Calu3 (cell line): ENCODE measurements around the gene ACTN1. TPM values are rescaled to one million over a fixed set of nuclear protein-coding genes. Genes with fewer than 3 reads are reported as not detected.

Experiments
- BruUV-seq: library from RNA; stranded (reverse); fragments of 400-500 nt; replicated peaks from 2 replicates; lab custom pipeline; 2021; lab: Mats Ljungman, UMichigan
- CTCF ChIA-PET: fragments of 300-600 bp; sonication (Branson Sonifier 250); formaldehyde crosslinking; loops from one replicate; lab custom pipeline; 2022; ENCODE audit warnings: antibody characterized with exemption; lab: Charles Lee
- DNase-seq: peaks from one replicate; pipeline ENCODE4 v3.0.0; 2022
- H3K27ac Mint-ChIP-seq: one replicate; pipeline ENCODE4 v1.8.0; 2022; ENCODE audit warnings: mixed read lengths; ENCODE audit not compliant: unreplicated experiment
- H3K27me3 Mint-ChIP-seq: one replicate; pipeline ENCODE4 v1.8.0; 2022; ENCODE audit warnings: mixed read lengths; ENCODE audit not compliant: unreplicated experiment
- H3K36me3 Mint-ChIP-seq: one replicate; pipeline ENCODE4 v1.8.0; 2022; ENCODE audit warnings: mild to moderate bottlenecking, moderate library complexity, mixed read lengths; ENCODE audit not compliant: insufficient read depth, unreplicated experiment
- H3K4me1 Mint-ChIP-seq: one replicate; pipeline ENCODE4 v1.8.0; 2022; ENCODE audit warnings: mild to moderate bottlenecking, low read depth, mixed read lengths; ENCODE audit not compliant: unreplicated experiment
- H3K4me3 Mint-ChIP-seq: one replicate; pipeline ENCODE4 v1.8.0; 2022; ENCODE audit warnings: mild to moderate bottlenecking, low read depth, moderate library complexity, mixed read lengths; ENCODE audit not compliant: unreplicated experiment
- H3K9me3 Mint-ChIP-seq: one replicate; pipeline ENCODE4 v1.8.0; 2022; ENCODE audit warnings: low read depth, mixed read lengths; ENCODE audit not compliant: unreplicated experiment
- intact Hi-C: fragments of 100-400 bp; cut with micrococcal nuclease; formaldehyde crosslinking; loops from one replicate; pipeline ENCODE4 v1.10.0; 2022; ENCODE audit not compliant: unreplicated experiment
- total RNA-seq: library from RNA; stranded (reverse); gene quantifications from 2 replicates; pipeline ENCODE4 v1.2.3, GENCODE V29; 2022
- TF ChIP-seq, protein P1 (sequence below): fragments of 200-600 bp; IDR thresholded peaks from one replicate; pipeline ENCODE4 v1.8.0; 2022; ENCODE audit warnings: antibody characterized with exemption; ENCODE audit not compliant: unreplicated experiment

ACTN1 gene
- total RNA-seq, 1 experiment from 2014 or later, result 326 TPM

GRCh38 chr14:69017706-69018105 lies 38.6 kb upstream of the ACTN1 start:
- H3K36me3 Mint-ChIP-seq, result peaks cover 6% of the 10 kb centered on the region
- no peak for DNase-seq
- CTCF ChIA-PET, result no interaction called here
- H3K27ac Mint-ChIP-seq, result no peak overlapping the region
- TF ChIP-seq, protein P1, sequence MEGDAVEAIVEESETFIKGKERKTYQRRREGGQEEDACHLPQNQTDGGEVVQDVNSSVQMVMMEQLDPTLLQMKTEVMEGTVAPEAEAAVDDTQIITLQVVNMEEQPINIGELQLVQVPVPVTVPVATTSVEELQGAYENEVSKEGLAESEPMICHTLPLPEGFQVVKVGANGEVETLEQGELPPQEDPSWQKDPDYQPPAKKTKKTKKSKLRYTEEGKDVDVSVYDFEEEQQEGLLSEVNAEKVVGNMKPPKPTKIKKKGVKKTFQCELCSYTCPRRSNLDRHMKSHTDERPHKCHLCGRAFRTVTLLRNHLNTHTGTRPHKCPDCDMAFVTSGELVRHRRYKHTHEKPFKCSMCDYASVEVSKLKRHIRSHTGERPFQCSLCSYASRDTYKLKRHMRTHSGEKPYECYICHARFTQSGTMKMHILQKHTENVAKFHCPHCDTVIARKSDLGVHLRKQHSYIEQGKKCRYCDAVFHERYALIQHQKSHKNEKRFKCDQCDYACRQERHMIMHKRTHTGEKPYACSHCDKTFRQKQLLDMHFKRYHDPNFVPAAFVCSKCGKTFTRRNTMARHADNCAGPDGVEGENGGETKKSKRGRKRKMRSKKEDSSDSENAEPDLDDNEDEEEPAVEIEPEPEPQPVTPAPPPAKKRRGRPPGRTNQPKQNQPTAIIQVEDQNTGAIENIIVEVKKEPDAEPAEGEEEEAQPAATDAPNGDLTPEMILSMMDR, result no peak
- H3K9me3 Mint-ChIP-seq, result no peaks in the 10 kb centered on the region
- no peak overlapping the region for H3K4me3 Mint-ChIP-seq
- peaks cover 17% of the 10 kb centered on the region for H3K4me1 Mint-ChIP-seq
- intact Hi-C loops, result no loop called here
- H3K27me3 Mint-ChIP-seq, result no peaks in the 10 kb centered on the region
- BruUV-seq, result no TSS peak

DNA sequence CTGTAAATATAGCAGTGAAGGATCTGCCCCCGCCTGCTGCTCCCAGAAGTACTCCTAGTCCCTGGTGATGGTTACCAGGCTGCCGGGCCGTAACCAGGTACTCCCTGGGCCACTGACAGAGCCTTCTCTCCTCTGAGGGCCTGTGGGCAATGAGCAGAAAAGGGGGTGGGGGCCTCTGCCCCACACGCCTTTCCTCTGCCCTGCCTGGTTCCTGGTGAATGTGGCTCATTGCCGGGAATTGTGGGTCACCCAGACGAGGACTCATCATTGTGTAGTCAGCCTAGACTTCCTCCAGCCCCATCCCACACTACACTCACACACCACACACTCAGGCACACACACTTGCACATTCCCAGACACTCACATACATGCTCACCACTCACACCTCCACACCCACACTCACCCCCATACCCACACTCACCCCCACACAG lies 35.7 kb upstream of the ACTN1 start:
- TF ChIP-seq, protein P1, result no peak

GRCh38 chr14:69013943-69014782 lies 35.1 kb upstream of the ACTN1 start:
- CTCF ChIA-PET, result interaction anchor here (0.9 kb wide), 1 partner anchor 34 kb away, joined by 3 read pairs; no protein-coding TSS in a partner anchor
- Mint-ChIP-seq H3K27me3 (no peaks in the 10 kb centered on the region), H3K4me3 (no peak overlapping the region), H3K27ac (no peak overlapping the region), H3K36me3 (peaks cover 6% of the 10 kb centered on the region), H3K4me1 (peaks cover 17% of the 10 kb centered on the region), H3K9me3 (no peaks in the 10 kb centered on the region)
- peak; percentile 80 for DNase-seq
- intact Hi-C loops, result no loop called here
- BruUV-seq, result no TSS peak
- TF ChIP-seq, protein P1, result no peak

More for the DNA sequence above, 35.7 kb upstream of the ACTN1 start:
- no peaks in the 10 kb centered on the region for H3K9me3 Mint-ChIP-seq
- CTCF ChIA-PET, result no interaction called here
- H3K36me3 Mint-ChIP-seq, result peaks cover 6% of the 10 kb centered on the region
- no peaks in the 10 kb centered on the region for H3K27me3 Mint-ChIP-seq
- H3K4me1 Mint-ChIP-seq, result peaks cover 17% of the 10 kb centered on the region
- intact Hi-C loops, result no loop called here
- H3K27ac Mint-ChIP-seq, result no peak overlapping the region
- BruUV-seq, result no TSS peak
- no peak overlapping the region for H3K4me3 Mint-ChIP-seq
- no peak for DNase-seq

DNA sequence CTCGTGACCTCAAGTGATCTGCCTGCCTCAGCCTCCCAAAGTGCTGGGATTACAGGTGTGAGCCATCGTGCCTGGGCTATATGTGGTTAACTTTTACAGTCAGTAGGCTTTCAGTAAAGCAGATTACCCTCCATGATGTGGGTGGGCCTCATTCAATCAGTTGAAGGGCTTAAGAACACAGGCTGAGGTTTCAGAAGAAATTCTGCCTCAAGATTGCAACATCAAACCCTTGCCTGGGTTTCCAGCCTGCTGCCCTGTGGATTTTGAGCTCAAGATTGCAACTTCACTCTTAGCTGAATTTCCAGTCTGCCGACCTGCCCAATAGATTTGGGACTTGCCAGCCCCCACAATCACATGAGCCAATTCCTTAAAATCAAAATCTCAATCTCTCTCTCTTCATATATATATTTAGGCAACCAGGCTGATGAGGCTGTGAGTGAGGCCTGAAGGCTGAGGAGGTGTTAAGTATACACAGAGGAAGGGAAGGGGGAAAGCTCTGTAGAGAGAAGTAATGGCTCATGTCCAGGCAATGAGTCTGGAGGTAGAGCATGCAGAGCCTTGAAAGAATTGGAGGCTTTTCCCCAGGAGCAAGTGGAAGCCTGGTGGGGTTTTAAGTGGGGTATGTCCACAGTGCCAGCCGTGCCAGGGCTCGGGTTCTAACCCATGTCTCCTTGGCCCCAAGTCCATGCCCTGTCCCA lies 33.3 kb upstream of the ACTN1 start:
- no peaks in the 10 kb centered on the region for H3K9me3 Mint-ChIP-seq
- no peak overlapping the region for H3K4me3 Mint-ChIP-seq
- DNase-seq, result no peak
- CTCF ChIA-PET, result interaction anchor here (0.6 kb wide), 1 partner anchor 264 kb away, joined by 3 read pairs; no protein-coding TSS in a partner anchor
- intact Hi-C loops, result no loop called here
- H3K27me3 Mint-ChIP-seq, result no peaks in the 10 kb centered on the region
- peaks cover 6% of the 10 kb centered on the region for H3K36me3 Mint-ChIP-seq
- H3K27ac Mint-ChIP-seq, result no peak overlapping the region
- TF ChIP-seq, protein P1, result no peak
- no TSS peak for BruUV-seq
- peaks cover 17% of the 10 kb centered on the region for H3K4me1 Mint-ChIP-seq
